Activated naive CD4-positive, alpha-beta T cell treated with anti-CD3 and anti-CD28 coated beads, Interleukin-2, amount 10 ng/mL, durations not matched to agents 7 days and 5 days (primary cell): ENCODE measurements around the gene IL36G.

Experiments
- CTCF ChIA-PET: fragments of 350-600 bp; sonication (Branson Sonifier 250); formaldehyde crosslinking; loops from one replicate; lab custom pipeline; 2021; ENCODE audit warnings: antibody characterized with exemption; lab: Charles Lee
- DNase-seq: peaks from one replicate; pipeline ENCODE4 v3.0.0-alpha.2; 2020
- H3K27ac Mint-ChIP-seq: one replicate; pipeline ENCODE4 v1.8.0; 2021; ENCODE audit warnings: mild to moderate bottlenecking, moderate library complexity, mixed read lengths
- H3K27me3 Mint-ChIP-seq: one replicate; pipeline ENCODE4 v1.8.0; 2021; ENCODE audit warnings: mild to moderate bottlenecking, mixed read lengths
- H3K36me3 Mint-ChIP-seq: one replicate; pipeline ENCODE4 v1.8.0; 2021; ENCODE audit warnings: mixed read lengths
- H3K4me1 Mint-ChIP-seq: one replicate; pipeline ENCODE4 v1.8.0; 2021; ENCODE audit warnings: mixed read lengths
- H3K4me3 Mint-ChIP-seq: one replicate; pipeline ENCODE4 v1.8.0; 2021; ENCODE audit warnings: mild to moderate bottlenecking, moderate library complexity, mixed read lengths
- H3K9me3 Mint-ChIP-seq: one replicate; pipeline ENCODE4 v1.8.0; 2021; ENCODE audit warnings: mixed read lengths

Gene IL36G

GRCh38 chr2:112957511-112957910 is 20.3 kb upstream of the IL36G start:
- no peaks in the 10 kb centered on the region for H3K9me3 Mint-ChIP-seq
- H3K4me3 Mint-ChIP-seq: no peak overlapping the region
- no peak overlapping the region for H3K27ac Mint-ChIP-seq
- H3K4me1 Mint-ChIP-seq: no peaks in the 10 kb centered on the region
- H3K36me3 Mint-ChIP-seq: no peaks in the 10 kb centered on the region
- CTCF ChIA-PET: interaction anchor here (3.6 kb wide), 1 partner anchor 15 kb away, joined by 24 read pairs; no protein-coding TSS in a partner anchor
- DNase-seq: no peak
- H3K27me3 Mint-ChIP-seq: no peaks in the 10 kb centered on the region

GRCh38 chr2:112958428-112959108 is 19.2 kb upstream of the IL36G start:
- Mint-ChIP-seq H3K4me1 (no peaks in the 10 kb centered on the region), H3K36me3 (no peaks in the 10 kb centered on the region), H3K27ac (no peak overlapping the region), H3K4me3 (no peak overlapping the region), H3K9me3 (no peaks in the 10 kb centered on the region), H3K27me3 (no peaks in the 10 kb centered on the region)
- CTCF ChIA-PET: interaction anchor here (0.6 to 3.6 kb wide), 16 partner anchors 9 to 221 kb away, joined by 3 to 24 read pairs (median 4); partner anchors contain the start of gene IL36G
- peak; percentile 58 for DNase-seq

DNA sequence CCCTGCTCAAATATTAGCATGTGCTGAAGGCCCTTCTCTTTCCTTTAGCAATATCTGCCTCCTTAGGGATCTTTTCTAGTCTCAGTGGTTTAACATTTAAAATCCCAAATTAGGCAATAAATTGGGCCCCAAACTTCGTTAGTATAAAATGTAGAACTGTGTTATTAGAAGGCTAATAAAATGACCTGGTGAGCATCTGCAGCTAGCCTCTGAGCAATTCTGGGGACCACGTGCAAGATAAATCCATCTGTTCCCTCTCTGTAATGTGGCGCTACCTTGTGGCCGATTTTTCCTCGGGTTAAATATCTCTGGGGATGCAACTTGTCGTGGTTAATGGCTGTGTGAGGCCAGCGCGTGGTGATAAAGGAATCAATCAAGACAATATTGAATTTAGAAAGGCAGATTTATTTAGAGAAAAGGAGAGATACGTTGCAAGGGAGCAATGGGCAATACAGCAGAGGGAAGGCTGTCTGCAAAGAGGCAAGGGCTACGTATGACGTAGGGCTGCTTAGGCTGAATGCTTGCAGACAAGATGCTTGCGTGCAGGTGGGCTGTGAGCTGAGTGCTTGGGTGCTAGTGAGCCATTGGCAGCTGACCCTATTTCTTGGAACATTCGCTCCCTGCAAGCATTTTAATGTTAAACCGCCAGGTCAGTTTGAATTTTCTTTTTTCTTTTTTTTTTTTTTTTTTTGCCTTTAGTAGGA is 18.5 kb upstream of the IL36G start:
- CTCF ChIA-PET: interaction anchor here (0.6 to 3.6 kb wide), 16 partner anchors 10 to 222 kb away, joined by 3 to 24 read pairs (median 4); partner anchors contain the start of gene IL36G

DNA sequence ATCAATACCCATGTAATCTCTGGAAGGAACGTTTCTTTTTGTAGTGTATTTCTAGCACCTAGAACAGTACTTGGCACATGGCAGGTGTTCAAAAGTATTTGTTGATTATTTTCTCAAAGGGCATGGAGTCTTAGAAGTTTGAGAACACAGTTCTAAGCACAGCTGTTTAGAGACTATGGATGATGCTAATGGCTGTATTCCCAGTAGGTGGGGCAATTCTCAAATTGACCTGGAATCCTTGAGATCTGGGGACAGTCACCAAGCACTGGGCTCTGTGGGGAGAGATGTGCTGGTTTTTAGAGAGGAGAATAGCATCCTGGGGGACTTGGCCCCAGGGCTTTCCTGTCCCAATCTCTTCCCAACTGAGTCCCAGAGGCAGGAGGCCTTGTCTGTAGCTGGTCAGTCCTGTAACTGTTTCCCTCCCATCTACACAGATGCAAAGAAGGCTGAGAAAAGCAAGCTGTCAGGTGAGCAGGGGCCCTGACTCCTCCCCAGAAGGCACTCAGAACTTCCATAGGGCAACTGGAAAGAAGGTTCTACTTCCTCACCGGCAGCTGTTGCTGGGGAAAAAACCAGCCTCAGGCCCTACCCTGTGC is 17.5 kb upstream of the IL36G start:
- Mint-ChIP-seq H3K27me3 (no peaks in the 10 kb centered on the region), H3K4me3 (no peak overlapping the region), H3K36me3 (no peaks in the 10 kb centered on the region), H3K4me1 (no peaks in the 10 kb centered on the region), H3K9me3 (no peaks in the 10 kb centered on the region), H3K27ac (no peak overlapping the region)
- CTCF ChIA-PET: interaction anchor here (0.8 to 3.6 kb wide), 8 partner anchors 9 to 211 kb away, joined by 3 to 24 read pairs (median 4); partner anchors contain the start of gene IL36G
- no peak for DNase-seq

More for the DNA sequence above, 18.5 kb upstream of the IL36G start:
- no peak overlapping the region for H3K27ac Mint-ChIP-seq
- DNase-seq: no peak
- H3K9me3 Mint-ChIP-seq: no peaks in the 10 kb centered on the region
- no peaks in the 10 kb centered on the region for H3K27me3 Mint-ChIP-seq
- no peaks in the 10 kb centered on the region for H3K36me3 Mint-ChIP-seq
- no peaks in the 10 kb centered on the region for H3K4me1 Mint-ChIP-seq
- H3K4me3 Mint-ChIP-seq: no peak overlapping the region

DNA sequence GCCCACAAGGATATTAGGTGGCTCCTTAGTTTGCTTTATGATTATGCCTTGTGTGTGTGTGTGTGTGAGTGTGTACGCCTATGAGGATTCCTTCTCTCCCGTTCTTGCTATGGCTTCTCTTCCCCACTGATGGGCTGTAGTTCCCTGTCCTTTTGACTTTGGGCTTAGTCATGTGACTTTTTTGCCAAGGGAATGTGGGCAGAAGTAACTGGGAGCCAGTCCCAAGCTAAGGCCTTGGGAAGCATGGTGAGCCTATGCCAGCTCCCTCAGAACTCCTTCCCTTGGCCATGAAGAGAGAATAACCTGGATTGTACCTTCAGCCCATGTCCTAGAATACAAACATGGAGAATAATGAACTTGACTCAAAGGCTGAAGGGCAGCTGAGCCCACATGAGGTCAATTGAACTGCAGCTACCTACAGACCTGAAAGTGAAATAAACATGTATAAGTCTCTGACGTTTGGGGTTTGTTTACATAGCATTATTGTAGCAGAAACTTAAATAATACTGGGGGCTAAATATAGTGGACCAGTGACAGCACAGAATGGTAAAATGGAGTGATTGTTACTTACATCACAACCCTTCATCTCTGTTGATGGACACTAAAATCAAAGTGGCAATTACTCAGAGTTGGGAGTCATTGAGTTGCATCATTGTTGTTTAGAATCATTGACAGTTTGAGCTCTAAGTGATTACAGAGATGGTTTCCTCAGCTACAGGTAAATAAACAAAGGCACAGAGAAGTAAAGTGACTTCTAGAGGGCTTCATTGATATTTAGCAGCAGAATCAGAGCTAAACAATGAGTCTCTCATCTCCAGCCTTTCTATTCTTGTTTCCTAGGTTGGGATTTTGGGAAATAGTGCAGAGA is 15.3 kb upstream of the IL36G start:
- Mint-ChIP-seq H3K36me3 (no peaks in the 10 kb centered on the region), H3K9me3 (no peaks in the 10 kb centered on the region), H3K27ac (no peak overlapping the region), H3K4me1 (no peaks in the 10 kb centered on the region), H3K4me3 (no peak overlapping the region), H3K27me3 (no peaks in the 10 kb centered on the region)
- no peak for DNase-seq
- CTCF ChIA-PET: interaction anchor here (0.7 to 1.8 kb wide), 4 partner anchors 13 to 236 kb away, joined by 3 to 7 read pairs (median 4); no protein-coding TSS in a partner anchor

DNA sequence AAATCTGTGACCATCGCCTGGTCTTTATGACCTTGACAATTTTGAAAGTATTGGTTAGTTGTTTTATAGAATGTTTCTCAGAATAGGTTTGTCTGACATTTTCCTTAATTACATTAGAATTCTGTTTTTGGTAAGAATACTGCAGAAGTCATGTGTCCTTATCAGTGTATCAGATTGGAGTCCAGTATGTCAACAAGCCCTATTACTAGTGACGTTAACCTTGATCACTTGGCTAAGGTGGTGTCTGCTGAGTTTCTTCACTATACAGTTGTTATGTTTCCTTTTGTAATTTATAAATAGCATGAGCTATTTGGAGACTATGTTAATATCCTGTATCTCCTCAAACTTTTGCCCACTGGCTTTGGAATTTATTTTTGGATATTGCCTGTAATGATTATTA is 10.8 kb upstream of the IL36G start:
- H3K9me3 Mint-ChIP-seq: peaks cover 4% of the 10 kb centered on the region
- peaks cover 6% of the 10 kb centered on the region for H3K27me3 Mint-ChIP-seq
- H3K4me3 Mint-ChIP-seq: no peak overlapping the region
- CTCF ChIA-PET: interaction anchor here (0.6 to 1.2 kb wide), 3 partner anchors 11 to 113 kb away, joined by 3 to 5 read pairs (median 3); no protein-coding TSS in a partner anchor
- H3K36me3 Mint-ChIP-seq: peaks cover 3% of the 10 kb centered on the region
- DNase-seq: no peak
- peaks cover 7% of the 10 kb centered on the region for H3K4me1 Mint-ChIP-seq
- H3K27ac Mint-ChIP-seq: no peak overlapping the region

GRCh38 chr2:112972423-112973086 is 5.3 kb upstream of the IL36G start:
- Mint-ChIP-seq H3K36me3 (peaks cover 3% of the 10 kb centered on the region), H3K4me1 (peaks cover 8% of the 10 kb centered on the region), H3K27ac (no peak overlapping the region), H3K27me3 (peaks cover 29% of the 10 kb centered on the region), H3K9me3 (peaks cover 4% of the 10 kb centered on the region), H3K4me3 (no peak overlapping the region)
- CTCF ChIA-PET: no interaction called here
- no peak for DNase-seq

DNA sequence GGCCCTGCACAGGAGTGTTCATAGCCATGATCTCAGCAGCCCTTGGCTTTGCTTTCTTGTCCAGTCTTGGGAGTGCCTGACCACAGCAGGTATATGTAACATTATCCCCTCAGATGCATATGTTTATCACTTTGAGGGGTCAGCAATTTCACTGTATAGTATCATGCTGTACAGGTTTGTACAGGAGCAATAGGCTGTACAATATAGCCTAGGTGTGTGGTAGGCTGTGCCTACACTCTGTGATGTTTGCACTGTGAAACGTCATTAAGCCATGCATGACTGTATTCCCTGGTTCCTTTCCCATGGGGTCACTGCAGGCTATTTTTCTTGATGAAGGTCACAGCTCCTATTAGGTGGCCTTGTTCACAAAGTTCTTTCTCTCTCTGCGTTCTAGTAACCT is 4.7 kb upstream of the IL36G start:
- CTCF ChIA-PET: no interaction called here
- H3K9me3 Mint-ChIP-seq: peaks cover 4% of the 10 kb centered on the region

GRCh38 chr2:112979731-112980130 is 1.9 kb downstream of the IL36G start:
- H3K4me3 Mint-ChIP-seq: no peak overlapping the region
- CTCF ChIA-PET: interaction anchor here (0.8 to 1.0 kb wide), 4 partner anchors 25 to 158 kb away, joined by 3 to 4 read pairs (median 3); partner anchors contain the start of gene IL36A
- peaks cover 22% of the 10 kb centered on the region for H3K27me3 Mint-ChIP-seq
- H3K9me3 Mint-ChIP-seq: no peaks in the 10 kb centered on the region
- DNase-seq: no peak
- H3K36me3 Mint-ChIP-seq: no peaks in the 10 kb centered on the region
- no peak overlapping the region for H3K27ac Mint-ChIP-seq
- H3K4me1 Mint-ChIP-seq: peaks cover 17% of the 10 kb centered on the region

More for the DNA sequence above, 4.7 kb upstream of the IL36G start:
- DNase-seq: no peak
- Mint-ChIP-seq H3K27ac (no peak overlapping the region), H3K4me3 (no peak overlapping the region), H3K27me3 (peaks cover 34% of the 10 kb centered on the region), H3K36me3 (peaks cover 3% of the 10 kb centered on the region), H3K4me1 (peaks cover 11% of the 10 kb centered on the region)

DNA sequence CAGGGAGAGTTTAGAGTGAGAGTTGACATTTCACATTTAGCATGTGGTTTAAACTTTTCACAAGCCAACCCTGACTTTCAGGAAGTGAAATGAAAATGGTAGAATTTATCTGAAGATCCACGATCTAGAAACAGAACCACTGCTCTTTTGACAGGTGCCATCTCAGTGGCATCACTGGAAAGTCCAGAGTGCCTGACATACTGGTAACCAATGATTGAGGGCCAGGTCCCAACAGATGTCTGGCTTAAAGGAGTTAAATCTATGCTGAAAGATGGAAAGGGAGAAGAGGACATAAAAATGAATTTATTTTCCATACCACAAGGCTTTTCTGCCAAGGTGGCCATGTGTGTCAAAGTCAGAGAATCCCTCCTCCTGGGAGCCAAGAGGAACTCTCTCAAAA is 2.7 kb downstream of the IL36G start:
- no peaks in the 10 kb centered on the region for H3K36me3 Mint-ChIP-seq
- peaks cover 22% of the 10 kb centered on the region for H3K27me3 Mint-ChIP-seq
- no peaks in the 10 kb centered on the region for H3K9me3 Mint-ChIP-seq
- peaks cover 23% of the 10 kb centered on the region for H3K4me1 Mint-ChIP-seq
- no peak overlapping the region for H3K27ac Mint-ChIP-seq
- no peak for DNase-seq
- CTCF ChIA-PET: interaction anchor here (0.9 kb wide), 1 partner anchor 39 kb away, joined by 3 read pairs; no protein-coding TSS in a partner anchor
- H3K4me3 Mint-ChIP-seq: no peak overlapping the region

DNA sequence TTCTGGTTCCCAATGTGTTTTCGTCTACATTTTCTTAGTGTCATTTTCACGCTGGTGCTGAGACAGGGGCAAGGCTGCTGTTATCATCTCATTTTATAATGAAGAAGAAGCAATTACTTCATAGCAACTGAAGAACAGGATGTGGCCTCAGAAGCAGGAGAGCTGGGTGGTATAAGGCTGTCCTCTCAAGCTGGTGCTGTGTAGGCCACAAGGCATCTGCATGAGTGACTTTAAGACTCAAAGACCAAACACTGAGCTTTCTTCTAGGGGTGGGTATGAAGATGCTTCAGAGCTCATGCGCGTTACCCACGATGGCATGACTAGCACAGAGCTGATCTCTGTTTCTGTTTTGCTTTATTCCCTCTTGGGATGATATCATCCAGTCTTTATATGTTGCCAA is 7.3 kb downstream of the IL36G start:
- peak; percentile 63 for DNase-seq
- Mint-ChIP-seq H3K36me3 (peaks cover 10% of the 10 kb centered on the region), H3K27me3 (peaks cover 3% of the 10 kb centered on the region), H3K9me3 (peaks cover 12% of the 10 kb centered on the region), H3K27ac (peak overlapping the region; percentile 57), H3K4me3 (no peak overlapping the region), H3K4me1 (peaks cover 26% of the 10 kb centered on the region)
- CTCF ChIA-PET: interaction anchor here (0.9 to 1.6 kb wide), 7 partner anchors 17 to 151 kb away, joined by 3 to 12 read pairs (median 3); no protein-coding TSS in a partner anchor

GRCh38 chr2:112989611-112990010 is 11.8 kb downstream of the IL36G start:
- Mint-ChIP-seq H3K27ac (no peak overlapping the region), H3K27me3 (no peaks in the 10 kb centered on the region), H3K9me3 (peaks cover 32% of the 10 kb centered on the region), H3K36me3 (peaks cover 27% of the 10 kb centered on the region), H3K4me1 (peaks cover 24% of the 10 kb centered on the region), H3K4me3 (no peak overlapping the region)
- CTCF ChIA-PET: no interaction called here
- DNase-seq: no peak

DNA sequence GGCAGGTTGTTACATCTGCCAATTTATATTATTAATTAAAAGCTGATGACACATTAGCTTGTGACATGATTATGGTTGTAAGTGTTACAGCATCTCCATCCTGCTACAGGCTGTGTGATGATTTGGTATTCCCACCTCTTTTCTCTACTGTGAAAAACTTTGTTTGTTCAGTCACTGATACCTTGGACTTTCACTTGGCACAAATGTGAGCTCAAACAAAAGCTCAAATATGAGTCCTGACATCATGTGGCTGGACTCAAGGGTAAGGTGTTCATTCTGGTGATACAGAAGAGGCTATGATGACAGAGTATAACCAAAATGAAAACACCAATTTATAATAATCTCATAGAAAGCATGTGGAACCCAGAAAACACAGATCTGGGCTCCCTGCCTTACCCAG is 16.0 kb downstream of the IL36G start:
- Mint-ChIP-seq H3K9me3 (peaks cover 32% of the 10 kb centered on the region), H3K4me1 (peaks cover 39% of the 10 kb centered on the region), H3K36me3 (peaks cover 24% of the 10 kb centered on the region), H3K27me3 (peaks cover 4% of the 10 kb centered on the region), H3K27ac (no peak overlapping the region), H3K4me3 (no peak overlapping the region)
- CTCF ChIA-PET: no interaction called here
- DNase-seq: no peak
